ENCODE measurements around the gene PHIP.

GRCh38 chr6:78909391-78909790 lies 168.7 kb downstream of the PHIP start:
- no peak for TF ChIP-seq REST (IDR thresholded peaks at IDR 0.05; ENCODE audit: unreplicated experiment)
- TF ChIP-seq, protein P1, sequence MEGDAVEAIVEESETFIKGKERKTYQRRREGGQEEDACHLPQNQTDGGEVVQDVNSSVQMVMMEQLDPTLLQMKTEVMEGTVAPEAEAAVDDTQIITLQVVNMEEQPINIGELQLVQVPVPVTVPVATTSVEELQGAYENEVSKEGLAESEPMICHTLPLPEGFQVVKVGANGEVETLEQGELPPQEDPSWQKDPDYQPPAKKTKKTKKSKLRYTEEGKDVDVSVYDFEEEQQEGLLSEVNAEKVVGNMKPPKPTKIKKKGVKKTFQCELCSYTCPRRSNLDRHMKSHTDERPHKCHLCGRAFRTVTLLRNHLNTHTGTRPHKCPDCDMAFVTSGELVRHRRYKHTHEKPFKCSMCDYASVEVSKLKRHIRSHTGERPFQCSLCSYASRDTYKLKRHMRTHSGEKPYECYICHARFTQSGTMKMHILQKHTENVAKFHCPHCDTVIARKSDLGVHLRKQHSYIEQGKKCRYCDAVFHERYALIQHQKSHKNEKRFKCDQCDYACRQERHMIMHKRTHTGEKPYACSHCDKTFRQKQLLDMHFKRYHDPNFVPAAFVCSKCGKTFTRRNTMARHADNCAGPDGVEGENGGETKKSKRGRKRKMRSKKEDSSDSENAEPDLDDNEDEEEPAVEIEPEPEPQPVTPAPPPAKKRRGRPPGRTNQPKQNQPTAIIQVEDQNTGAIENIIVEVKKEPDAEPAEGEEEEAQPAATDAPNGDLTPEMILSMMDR (conservative IDR thresholded peaks at IDR 0.05; ENCODE audit: low read depth in 2 of 2), result no peak
